Effector memory CD8-positive, alpha-beta T cell (primary cell): ENCODE results near the gene OLFML2A.
A peak's percentile ranks its signal among the peaks of the same experiment; 100 is the strongest.

Experiments used
- ATAC-seq: fragments of 150-1000 bp; cut with Tn5 transposase; replicated peaks from 2 replicates; pipeline ENCODE4 v1.10.0; 2021; ENCODE audit warnings: mild to moderate bottlenecking, moderate library complexity
- DNase-seq, 3 experiments: peaks; one replicate each; pipeline ENCODE4 v3.0.0; 2021
- H3K27ac Mint-ChIP-seq, 2 donors: one replicate each; pipeline ENCODE4 v1.8.0; 2022; ENCODE audit warnings: mild to moderate bottlenecking in 2 of 2, mixed read lengths in 2 of 2, moderate library complexity in 2 of 2
- H3K27me3 Mint-ChIP-seq, 2 donors: one replicate each; pipeline ENCODE4 v1.8.0; 2022; ENCODE audit warnings: mixed read lengths in 2 of 2
- H3K36me3 Mint-ChIP-seq: one replicate; pipeline ENCODE4 v1.8.0; 2022; ENCODE audit warnings: mild to moderate bottlenecking, moderate library complexity, mixed read lengths; ENCODE audit not compliant: insufficient read depth
- H3K4me1 Mint-ChIP-seq, 2 donors: one replicate each; pipeline ENCODE4 v1.8.0; 2022; ENCODE audit warnings: low read depth in 2 of 2, mixed read lengths in 2 of 2
- H3K4me3 Mint-ChIP-seq, 2 donors: one replicate each; pipeline ENCODE4 v1.8.0; 2022; ENCODE audit warnings: mild to moderate bottlenecking in 2 of 2, mixed read lengths in 2 of 2, moderate library complexity in 2 of 2
- H3K9me3 Mint-ChIP-seq, 2 donors: one replicate each; pipeline ENCODE4 v1.8.0; 2022; ENCODE audit warnings: mixed read lengths in 2 of 2

OLFML2A gene

DNA sequence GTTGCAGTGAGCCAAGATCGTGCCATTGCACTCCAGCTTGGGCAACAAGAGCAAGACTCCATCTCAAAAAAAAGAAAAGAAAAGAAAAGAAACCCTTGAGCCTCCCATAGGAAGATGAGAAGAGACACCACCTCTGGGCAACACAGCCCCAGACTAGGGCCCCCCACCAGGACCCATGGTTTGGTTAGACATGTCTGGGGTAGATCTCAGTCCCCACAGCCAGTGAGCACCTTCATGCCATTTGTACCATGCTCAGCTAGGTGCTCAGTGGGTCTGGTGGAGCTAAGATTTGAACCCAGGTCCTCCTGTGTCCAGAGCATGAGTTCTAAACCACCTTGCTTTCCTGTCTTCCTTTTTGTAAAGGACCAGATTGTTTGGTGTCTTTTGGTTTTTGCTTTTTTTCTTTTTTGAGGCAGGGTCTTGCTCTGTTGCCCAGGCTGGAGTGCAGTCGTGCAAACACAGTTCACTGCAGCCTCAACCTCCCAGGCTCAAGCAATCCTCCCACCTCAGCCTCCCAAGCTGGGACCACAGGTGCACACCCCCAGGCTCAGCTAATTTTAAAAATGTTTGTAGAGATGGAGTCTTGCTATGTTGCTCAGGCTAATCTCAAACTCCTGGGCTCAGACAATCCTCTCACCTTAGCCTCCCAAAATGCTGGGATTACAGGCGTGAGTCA, 11.7 kb downstream of the OLFML2A start:
- DNase-seq: no peak
- Mint-ChIP-seq H3K27ac (no peak overlapping the region), H3K27me3 (peaks cover 0 to 33% of the 10 kb centered on the region in 2 donors), H3K4me1 (no peaks in the 10 kb centered on the region), H3K9me3 (no peaks in the 10 kb centered on the region), H3K4me3 (no peak overlapping the region), H3K36me3 (no peaks in the 10 kb centered on the region)
- ATAC-seq: no peak

DNA sequence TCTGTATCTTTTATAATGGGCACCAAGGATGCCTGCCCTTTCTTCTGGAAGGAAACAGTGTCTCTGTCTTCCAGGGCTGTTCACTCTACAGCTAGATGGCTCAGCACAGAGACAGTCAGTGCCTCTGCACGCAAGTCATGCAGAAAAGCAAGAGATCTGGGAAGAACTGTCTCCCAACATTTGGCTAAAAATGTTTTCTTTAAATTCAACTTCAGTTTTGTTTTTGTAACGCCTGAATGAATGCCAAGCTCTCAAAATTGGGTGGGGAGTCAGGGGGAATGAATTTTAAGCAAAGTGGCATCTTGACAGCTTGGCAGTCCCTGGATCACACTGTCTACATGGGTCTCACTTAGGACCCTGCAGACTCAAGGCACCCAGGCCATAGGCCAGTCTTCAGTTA, 12.6 kb downstream of the OLFML2A start:
- DNase-seq: no peak
- no peaks in the 10 kb centered on the region for H3K4me1 Mint-ChIP-seq
- no peaks in the 10 kb centered on the region for H3K9me3 Mint-ChIP-seq
- no peak overlapping the region for H3K27ac Mint-ChIP-seq
- ATAC-seq: no peak
- H3K36me3 Mint-ChIP-seq: no peaks in the 10 kb centered on the region
- H3K27me3 Mint-ChIP-seq: peaks cover 0 to 38% of the 10 kb centered on the region in 2 donors
- no peak overlapping the region for H3K4me3 Mint-ChIP-seq

DNA sequence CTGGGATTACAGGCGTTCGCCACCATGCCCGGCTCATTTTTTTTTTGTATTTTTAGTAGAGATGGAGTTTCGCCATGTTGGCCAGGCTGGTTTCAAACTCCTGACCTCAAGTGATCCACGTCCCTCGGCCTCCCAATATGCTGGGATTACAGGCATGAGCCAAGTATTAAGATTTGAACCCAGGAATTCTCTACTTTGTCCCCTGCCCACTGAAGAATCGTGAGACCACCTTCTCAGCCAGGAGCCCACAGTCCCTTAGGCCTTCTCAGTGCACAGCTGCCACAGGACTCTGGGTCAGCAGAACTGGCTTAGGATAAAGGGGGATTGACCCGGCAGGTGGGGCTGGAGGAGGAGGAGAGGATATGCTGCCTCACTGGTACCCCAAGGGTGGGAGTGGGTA, 13.4 kb downstream of the OLFML2A start:
- no peaks in the 10 kb centered on the region for H3K4me1 Mint-ChIP-seq
- H3K9me3 Mint-ChIP-seq: no peaks in the 10 kb centered on the region
- H3K4me3 Mint-ChIP-seq: no peak overlapping the region
- ATAC-seq: no peak
- no peak overlapping the region for H3K27ac Mint-ChIP-seq
- peaks cover 0 to 38% of the 10 kb centered on the region in 2 donors for H3K27me3 Mint-ChIP-seq
- DNase-seq: no peak
- H3K36me3 Mint-ChIP-seq: no peaks in the 10 kb centered on the region

DNA sequence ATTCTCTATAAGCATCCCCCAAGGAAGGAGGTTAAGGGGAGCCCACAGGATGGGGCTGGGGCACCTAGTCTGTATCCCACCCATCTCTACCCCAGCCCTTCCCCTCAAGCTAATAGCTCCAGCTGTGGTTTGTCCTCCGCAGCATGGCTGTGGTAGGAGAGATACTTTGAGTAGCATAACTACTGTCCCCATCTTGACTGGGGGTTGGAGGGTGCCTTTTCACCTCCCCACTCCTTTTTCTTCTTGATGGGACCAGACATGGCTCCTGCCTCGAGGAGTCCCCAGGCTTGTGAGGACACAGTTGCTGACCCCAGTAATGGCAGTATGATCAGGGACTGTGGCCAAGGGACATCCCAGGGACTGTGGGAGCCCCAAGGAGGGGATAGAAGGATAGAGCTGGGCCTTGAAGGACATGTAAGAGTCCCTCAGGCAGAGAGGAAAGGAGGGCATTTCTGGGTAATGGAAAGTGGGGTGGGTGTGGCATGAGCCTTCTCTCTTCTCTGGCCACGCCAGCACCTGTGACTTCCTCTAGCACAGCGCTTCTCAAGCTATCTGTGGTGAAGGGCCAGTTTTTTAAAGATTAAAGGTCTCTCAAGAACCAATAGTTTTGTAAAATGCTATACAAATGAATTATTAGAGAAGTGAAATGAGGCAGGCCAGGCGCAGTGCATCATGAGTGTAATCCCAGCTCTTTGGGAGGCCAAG, 14.0 kb downstream of the OLFML2A start:
- no peak for ATAC-seq
- Mint-ChIP-seq H3K36me3 (no peaks in the 10 kb centered on the region), H3K27me3 (peaks cover 0 to 38% of the 10 kb centered on the region in 2 donors), H3K9me3 (no peaks in the 10 kb centered on the region), H3K27ac (peak overlapping the region in 1 of 2 donors; percentile 4), H3K4me3 (no peak overlapping the region), H3K4me1 (no peaks in the 10 kb centered on the region)
- no peak for DNase-seq

DNA sequence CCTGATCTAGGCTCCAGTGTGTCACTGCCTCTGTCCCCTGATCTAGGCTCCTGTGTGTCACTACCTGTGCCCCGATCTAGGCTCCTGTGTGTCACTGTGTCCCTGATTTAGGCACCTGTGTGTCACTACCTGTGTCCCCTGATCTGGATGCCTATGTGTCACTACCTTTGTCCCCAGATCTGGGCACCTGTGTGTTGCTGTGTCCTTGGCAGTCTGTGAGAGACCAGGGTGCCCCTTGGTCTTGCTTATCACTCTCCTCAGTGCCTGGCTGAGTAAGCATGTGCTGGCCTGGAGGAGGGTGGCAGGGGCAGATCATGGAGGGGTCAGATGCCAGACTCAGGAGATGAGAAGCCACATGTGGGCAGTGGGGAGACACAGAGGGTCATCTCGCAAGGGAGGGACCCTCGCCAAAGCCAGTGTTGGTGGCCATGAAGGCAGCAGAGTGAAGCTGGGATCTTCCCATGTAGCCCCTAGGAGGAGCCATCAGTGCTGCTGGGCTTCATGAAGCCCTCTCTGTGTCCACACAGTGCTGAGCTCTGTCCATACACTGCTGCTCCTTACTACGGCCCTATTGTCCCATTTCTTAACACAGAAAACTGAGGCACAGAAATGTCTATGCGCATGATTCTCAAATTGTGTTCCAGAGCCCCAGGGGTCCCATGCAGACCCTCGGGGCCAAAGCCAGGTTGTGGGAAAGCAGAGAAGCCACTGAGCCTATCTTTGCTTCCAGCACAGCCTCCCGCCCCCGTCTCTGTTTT, 15.5 kb downstream of the OLFML2A start:
- ATAC-seq (no peak), DNase-seq (no peak)
- H3K36me3 Mint-ChIP-seq: no peaks in the 10 kb centered on the region
- H3K27me3 Mint-ChIP-seq: peaks cover 0 to 42% of the 10 kb centered on the region in 2 donors
- H3K4me1 Mint-ChIP-seq: no peaks in the 10 kb centered on the region
- H3K27ac Mint-ChIP-seq: peak overlapping the region in 1 of 2 donors; percentile 4
- no peaks in the 10 kb centered on the region for H3K9me3 Mint-ChIP-seq
- no peak overlapping the region for H3K4me3 Mint-ChIP-seq

DNA sequence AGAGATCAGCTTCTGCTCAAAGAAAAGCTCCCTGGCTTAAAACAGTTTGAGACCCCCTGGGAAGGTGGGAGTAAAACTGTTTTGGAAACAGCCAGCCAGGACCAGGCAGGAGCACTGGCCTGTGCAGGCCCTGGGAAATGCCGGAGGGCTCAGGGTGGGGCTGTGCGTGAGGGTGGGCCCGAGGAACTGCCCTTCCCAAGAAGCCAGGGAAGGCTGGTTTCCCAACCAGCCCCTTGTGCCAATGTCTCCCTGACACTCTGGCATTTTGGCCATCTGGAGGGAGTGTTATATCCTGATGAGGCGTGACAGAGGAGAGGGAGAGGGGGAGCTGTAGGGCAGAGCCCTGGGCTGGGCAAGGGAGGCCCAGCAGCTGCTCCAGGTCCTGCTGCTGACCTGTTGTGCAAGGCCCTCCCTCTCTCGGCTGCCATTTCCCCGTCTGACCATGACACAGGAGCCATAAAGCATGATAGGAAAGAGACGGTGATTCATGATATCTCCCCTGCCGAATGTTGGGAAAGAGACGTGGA, 16.1 kb downstream of the OLFML2A start:
- ATAC-seq: no peak

DNA sequence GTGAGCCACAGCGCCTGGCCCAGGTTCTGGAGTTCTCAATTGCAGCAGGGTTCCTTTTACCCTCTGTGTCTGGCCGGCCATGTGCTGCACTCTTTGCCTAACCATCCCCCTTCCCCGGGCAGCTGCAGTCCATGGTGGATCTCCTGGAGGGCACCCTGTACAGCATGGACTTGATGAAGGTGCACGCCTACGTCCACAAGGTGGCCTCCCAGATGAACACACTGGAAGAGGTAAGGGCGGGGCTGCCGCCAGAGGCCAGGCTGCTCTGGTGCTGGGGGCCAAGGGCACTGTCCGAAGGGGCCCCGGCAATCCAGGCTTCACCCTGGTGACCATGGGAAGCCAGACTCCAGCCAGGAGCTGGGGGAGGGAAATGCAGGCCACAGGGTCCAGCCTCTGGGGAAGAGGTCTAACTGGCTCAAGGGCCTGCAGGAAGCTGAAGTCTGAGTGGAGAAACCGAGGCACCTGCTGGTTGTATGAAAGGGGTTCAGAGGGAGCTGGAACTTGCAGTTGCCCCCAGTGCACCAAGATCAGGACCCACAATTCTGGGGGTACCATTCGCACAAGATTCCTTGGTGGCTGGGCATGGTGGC, 18.1 kb downstream of the OLFML2A start:
- H3K4me3 Mint-ChIP-seq: no peak overlapping the region
- no peak overlapping the region for H3K27ac Mint-ChIP-seq
- no peaks in the 10 kb centered on the region for H3K4me1 Mint-ChIP-seq
- DNase-seq (no peak), ATAC-seq (no peak)
- no peaks in the 10 kb centered on the region for H3K9me3 Mint-ChIP-seq
- H3K27me3 Mint-ChIP-seq: peaks cover 0 to 59% of the 10 kb centered on the region in 2 donors
- no peaks in the 10 kb centered on the region for H3K36me3 Mint-ChIP-seq

More for the DNA sequence above, 16.1 kb downstream of the OLFML2A start:
- Mint-ChIP-seq H3K27me3 (peaks cover 0 to 49% of the 10 kb centered on the region in 2 donors), H3K4me1 (no peaks in the 10 kb centered on the region), H3K27ac (no peak overlapping the region), H3K4me3 (no peak overlapping the region), H3K36me3 (no peaks in the 10 kb centered on the region), H3K9me3 (no peaks in the 10 kb centered on the region)
- DNase-seq: no peak

DNA sequence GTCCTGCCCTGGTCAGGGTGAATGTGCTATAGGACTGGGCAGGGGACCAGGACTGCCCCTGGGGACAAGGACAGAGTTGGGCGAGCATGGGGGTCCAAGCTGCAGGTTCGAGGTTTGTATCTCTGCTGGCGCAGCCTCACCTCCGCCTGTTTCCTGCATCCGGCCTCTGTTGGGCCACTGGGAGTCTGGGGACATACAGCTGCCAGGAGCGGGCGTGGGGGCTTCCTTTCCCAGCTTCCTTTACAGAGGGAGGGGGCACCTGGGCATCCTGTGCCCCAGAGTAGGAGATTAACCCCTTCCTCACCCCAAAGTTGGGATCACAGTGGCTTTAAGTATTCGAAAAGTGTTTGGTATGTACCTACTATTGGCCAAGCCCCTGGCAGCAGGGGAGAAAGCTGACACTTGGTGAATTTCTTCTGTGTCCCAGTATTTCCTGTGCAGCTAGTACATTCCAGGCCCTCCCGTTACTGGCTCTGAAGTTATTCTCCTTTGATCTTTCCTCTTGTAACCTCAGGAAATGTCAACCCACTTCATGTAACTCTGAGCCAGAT, 19.0 kb downstream of the OLFML2A start:
- peaks cover 0 to 60% of the 10 kb centered on the region in 2 donors for H3K27me3 Mint-ChIP-seq
- H3K36me3 Mint-ChIP-seq: no peaks in the 10 kb centered on the region
- DNase-seq (no peak), ATAC-seq (no peak)
- H3K4me3 Mint-ChIP-seq: no peak overlapping the region
- no peaks in the 10 kb centered on the region for H3K9me3 Mint-ChIP-seq
- no peak overlapping the region for H3K27ac Mint-ChIP-seq
- H3K4me1 Mint-ChIP-seq: no peaks in the 10 kb centered on the region

DNA sequence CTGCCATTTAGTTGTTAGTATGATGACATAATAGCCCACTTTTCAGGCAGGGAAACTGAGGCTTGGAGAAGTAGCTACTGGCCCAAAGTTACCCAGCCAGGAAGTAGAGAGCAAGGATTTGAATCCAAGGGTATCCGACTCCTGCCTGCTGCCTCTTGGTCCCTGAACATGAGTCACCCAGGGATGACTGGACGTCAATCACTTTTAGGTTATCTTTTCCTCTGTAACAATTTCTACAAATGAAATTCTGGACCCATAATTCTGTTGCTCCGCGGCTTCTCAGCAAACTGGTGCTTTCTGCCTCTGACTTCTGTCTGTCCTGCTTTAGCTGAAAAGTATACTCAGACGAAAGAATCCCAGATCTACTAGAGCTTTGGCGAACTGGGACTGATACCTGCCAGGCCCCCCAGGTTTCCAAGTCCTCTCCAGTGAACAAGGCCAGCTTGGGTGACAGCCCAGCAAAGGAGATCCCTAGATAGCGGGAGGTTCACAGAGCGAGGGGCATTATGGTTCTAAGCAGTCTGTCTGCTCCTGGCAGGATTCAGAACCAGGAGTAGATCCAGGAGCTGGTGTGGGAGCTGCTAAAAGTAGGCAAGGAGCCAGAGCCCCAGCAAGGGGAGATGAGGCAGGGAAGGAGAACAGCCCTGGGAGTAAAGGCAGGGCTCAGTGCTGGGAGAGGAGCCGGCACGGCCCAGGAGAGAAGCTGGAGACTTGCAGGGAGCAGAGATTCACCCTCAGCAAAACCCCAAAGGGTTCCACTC, 20.6 kb downstream of the OLFML2A start:
- Mint-ChIP-seq H3K4me1 (no peaks in the 10 kb centered on the region), H3K27me3 (peaks cover 0 to 49% of the 10 kb centered on the region in 2 donors)

DNA sequence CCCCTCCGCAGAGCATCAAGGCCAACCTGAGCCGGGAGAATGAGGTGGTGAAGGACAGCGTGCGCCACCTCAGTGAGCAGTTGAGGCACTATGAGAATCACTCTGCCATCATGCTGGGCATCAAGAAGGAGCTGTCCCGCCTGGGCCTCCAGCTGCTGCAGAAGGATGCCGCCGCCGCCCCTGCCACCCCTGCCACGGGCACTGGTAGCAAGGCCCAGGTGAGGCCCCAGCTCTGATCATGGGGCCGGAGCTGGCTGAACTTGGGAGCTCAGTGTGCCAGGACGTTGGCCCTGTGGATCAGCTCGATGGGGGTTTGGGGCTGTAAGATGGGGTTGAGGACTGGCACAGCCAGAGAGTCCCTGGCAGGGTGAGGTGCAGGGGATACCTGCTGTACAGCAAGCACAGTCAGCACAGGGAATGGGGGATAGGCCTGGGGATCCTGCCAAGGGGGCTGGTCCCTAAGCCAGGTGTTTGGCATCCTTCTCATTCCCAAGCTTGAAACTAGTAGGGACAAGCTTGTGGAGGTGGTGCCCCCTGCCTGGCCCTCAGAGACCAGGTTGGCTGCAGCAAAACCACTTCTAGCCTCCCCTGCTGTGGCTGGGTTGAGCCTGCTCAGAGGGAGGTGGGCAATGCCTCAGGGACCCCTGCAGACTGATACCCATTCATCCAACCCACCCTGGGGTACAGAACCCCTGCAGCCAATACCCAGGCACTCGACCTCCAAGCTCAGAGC, 22.5 kb downstream of the OLFML2A start:
- no peaks in the 10 kb centered on the region for H3K9me3 Mint-ChIP-seq
- H3K27me3 Mint-ChIP-seq: peaks cover 0 to 32% of the 10 kb centered on the region in 2 donors
- H3K4me1 Mint-ChIP-seq: no peaks in the 10 kb centered on the region
- DNase-seq: no peak
- H3K36me3 Mint-ChIP-seq: no peaks in the 10 kb centered on the region
- no peak overlapping the region for H3K4me3 Mint-ChIP-seq
- H3K27ac Mint-ChIP-seq: no peak overlapping the region
- ATAC-seq: no peak

More for the DNA sequence above, 20.6 kb downstream of the OLFML2A start:
- H3K27ac Mint-ChIP-seq: no peak overlapping the region
- DNase-seq (no peak), ATAC-seq (no peak)
- no peaks in the 10 kb centered on the region for H3K36me3 Mint-ChIP-seq
- H3K4me3 Mint-ChIP-seq: no peak overlapping the region
- no peaks in the 10 kb centered on the region for H3K9me3 Mint-ChIP-seq

DNA sequence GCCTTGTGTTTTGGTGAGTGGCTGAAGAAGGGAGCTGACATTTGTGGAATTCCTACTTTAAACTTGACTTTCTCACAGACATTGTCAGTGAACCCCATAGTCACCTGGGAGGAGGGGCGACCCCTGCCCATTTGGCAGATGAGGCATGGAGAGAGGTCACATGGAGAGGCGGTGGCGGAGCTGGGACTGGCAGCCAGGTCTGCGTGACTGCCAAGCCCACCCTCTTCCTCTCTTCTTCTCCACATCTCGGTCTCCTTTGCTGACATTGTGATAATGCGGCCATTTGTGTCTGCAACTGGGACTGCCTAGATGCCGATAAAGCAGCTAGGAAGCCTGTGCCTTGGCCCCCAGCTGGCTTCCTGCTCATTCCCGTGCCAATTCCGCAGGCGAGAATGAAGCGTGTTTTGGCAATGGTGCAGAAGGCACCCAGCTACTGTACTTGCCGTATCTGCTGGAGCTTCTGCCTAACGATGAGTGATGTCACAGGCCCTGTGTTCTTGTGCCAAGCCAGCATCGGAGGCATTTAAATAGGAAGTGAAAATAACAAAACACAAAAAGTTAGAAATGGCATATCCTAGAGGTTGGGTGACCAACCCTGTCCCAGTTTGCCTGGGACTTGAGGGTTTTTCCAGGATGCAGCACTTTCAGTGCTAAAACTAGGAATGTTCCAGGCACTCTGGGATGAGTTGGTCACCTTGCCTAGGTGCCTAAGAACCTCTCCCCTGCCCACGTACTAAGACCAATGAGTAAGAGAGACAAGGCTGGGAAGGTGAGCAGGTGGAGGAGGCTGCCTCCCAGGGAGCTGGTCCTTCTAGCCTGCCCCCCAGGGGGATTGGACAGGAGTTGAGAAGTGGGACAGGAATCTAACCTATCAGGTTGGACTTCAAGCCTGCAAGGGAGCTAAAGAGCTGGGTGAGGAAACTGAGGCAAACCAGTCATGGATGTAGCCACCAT, 23.6 kb downstream of the OLFML2A start:
- peaks cover 0 to 32% of the 10 kb centered on the region in 2 donors for H3K27me3 Mint-ChIP-seq
- peak; percentile 26 for ATAC-seq
- H3K4me1 Mint-ChIP-seq: no peaks in the 10 kb centered on the region
- no peak overlapping the region for H3K4me3 Mint-ChIP-seq
- DNase-seq: no peak
- no peaks in the 10 kb centered on the region for H3K9me3 Mint-ChIP-seq
- H3K36me3 Mint-ChIP-seq: no peaks in the 10 kb centered on the region
- H3K27ac Mint-ChIP-seq: no peak overlapping the region
